Measurements from ENCODE around the gene TMEM248. TPM values are rescaled to one million over a fixed set of nuclear protein-coding genes. Genes with fewer than 3 reads are reported as not detected.
"Not testable (repeated sequence)": the region's sequence is repeated elsewhere in the genome, so short reads cannot be mapped to it uniquely, and the experiment has no call there.

TMEM248 gene
- total RNA-seq, 4 donors from 2014 or later, result 119 to 179 (median 144) TPM

GRCh38 chr7:66912195-66912594 lies 8.8 kb upstream of the TMEM248 start:
- H3K9me3 ChIP-seq, result no peaks in the 10 kb centered on the region
- intact Hi-C loops (cut with DNase I), result no loop called here
- H3K4me1 ChIP-seq, result no peaks in the 10 kb centered on the region
- DNase-seq, result no peak
- H3K27me3 ChIP-seq, result no peaks in the 10 kb centered on the region
- no peaks in the 10 kb centered on the region for H3K36me3 ChIP-seq
- 94 to 97% methylated on average over 2 of the region's 2 CpGs for WGBS, 2 donors
- no peak for TF ChIP-seq POLR2A (IDR thresholded peaks at IDR 0.05)
- no peak for TF ChIP-seq CTCF (IDR thresholded peaks at IDR 0.05)
- no peak overlapping the region for H3K27ac ChIP-seq
- no peak overlapping the region for H3K4me3 ChIP-seq (replicated peaks in 1 of 3)

- 86 to 91% methylated on average over 12 of the region's 12 CpGs for WGBS, 2 donors
- H3K27ac ChIP-seq, result no peak overlapping the region
- no peak for DNase-seq
- TF ChIP-seq CTCF (IDR thresholded peaks at IDR 0.05) (no peak), POLR2A (IDR thresholded peaks at IDR 0.05) (no peak)
- H3K4me1 ChIP-seq, result no peaks in the 10 kb centered on the region
- H3K27me3 ChIP-seq, result no peaks in the 10 kb centered on the region
- intact Hi-C loops (cut with DNase I), result no loop called here
- no peaks in the 10 kb centered on the region for H3K9me3 ChIP-seq
- no peaks in the 10 kb centered on the region for H3K36me3 ChIP-seq
- H3K4me3 ChIP-seq (replicated peaks in 1 of 3), result no peak overlapping the region
Observed at GRCh38 chr7:66913118-66914037, 7.6 kb upstream of the TMEM248 start.

GRCh38 chr7:66917904-66918303 lies 3.1 kb upstream of the TMEM248 start:
- H3K9me3 ChIP-seq; DNase-seq; H3K4me3 ChIP-seq (replicated peaks in 1 of 3); H3K27me3 ChIP-seq; H3K27ac ChIP-seq; H3K36me3 ChIP-seq; intact Hi-C loops (cut with DNase I): not testable (repeated sequence)
- WGBS, 2 donors, result 74 to 85% methylated on average over 7 of the region's 7 CpGs
- peaks cover 11 to 13% of the 10 kb centered on the region in 2 donors for H3K4me1 ChIP-seq

GRCh38 chr7:66919304-66919703 lies 1.7 kb upstream of the TMEM248 start:
- WGBS, 2 donors, result 95 to 96% methylated on average over 1 of the region's 1 CpG
- no peak for DNase-seq
- Histone ChIP-seq H3K9me3 (no peaks in the 10 kb centered on the region), H3K27me3 (no peaks in the 10 kb centered on the region), H3K27ac (no peak overlapping the region), H3K4me3 (replicated peaks in 1 of 3) (no peak overlapping the region), H3K4me1 (peaks cover 17 to 27% of the 10 kb centered on the region in 2 donors), H3K36me3 (no peaks in the 10 kb centered on the region)
- intact Hi-C loops (cut with DNase I), result no loop called here
- TF ChIP-seq POLR2A (IDR thresholded peaks at IDR 0.05), result no peak
- TF ChIP-seq CTCF (IDR thresholded peaks at IDR 0.05), result no peak

- no peak overlapping the region for H3K27ac ChIP-seq
- no peaks in the 10 kb centered on the region for H3K27me3 ChIP-seq
- H3K9me3 ChIP-seq, result no peaks in the 10 kb centered on the region
- TF ChIP-seq POLR2A (IDR thresholded peaks at IDR 0.05), result no peak
- H3K4me3 ChIP-seq (replicated peaks in 1 of 3), result no peak overlapping the region
- WGBS, 2 donors, result 95 to 97% methylated on average over 4 of the region's 4 CpGs
- peaks cover 17 to 28% of the 10 kb centered on the region in 2 donors for H3K4me1 ChIP-seq
- DNase-seq, result no peak
- H3K36me3 ChIP-seq, result no peaks in the 10 kb centered on the region
- intact Hi-C loops (cut with DNase I), result loop anchor here (2.0 kb wide), 1 partner anchor 77 kb away; no protein-coding TSS in a partner anchor
Observed at GRCh38 chr7:66919704-66920103, 1.3 kb upstream of the TMEM248 start.

GRCh38 chr7:66920256-66920655 lies 769 bp upstream of the TMEM248 start:
- no peaks in the 10 kb centered on the region for H3K36me3 ChIP-seq
- TF ChIP-seq POLR2A (IDR thresholded peaks at IDR 0.05), result no peak
- TF ChIP-seq CTCF (IDR thresholded peaks at IDR 0.05), result no peak
- 90 to 91% methylated on average over 3 of the region's 3 CpGs for WGBS, 2 donors
- no peak for DNase-seq
- H3K4me3 ChIP-seq (replicated peaks in 1 of 3), result peak overlapping the region in 1 of 3 donors; percentile 88
- no peaks in the 10 kb centered on the region for H3K27me3 ChIP-seq
- no peaks in the 10 kb centered on the region for H3K9me3 ChIP-seq
- intact Hi-C loops (cut with DNase I), result loop anchor here (2.0 kb wide), 1 partner anchor 77 kb away; no protein-coding TSS in a partner anchor
- H3K4me1 ChIP-seq, result peaks cover 17 to 28% of the 10 kb centered on the region in 2 donors
- no peak overlapping the region for H3K27ac ChIP-seq
